ENCODE results near the gene ZNF385C. TPM values are rescaled to one million over a fixed set of nuclear protein-coding genes. Genes with fewer than 3 reads are reported as not detected.

The ZNF385C gene
- polyA plus RNA-seq, 2 of the 4 experiments (the other 2 are of a cell fraction), result 0.13 to 0.61 TPM

GRCh38 chr17:42026857-42027589 lies 71.2 kb downstream of the ZNF385C start:
- Histone ChIP-seq H3K27ac (no peak overlapping the region), H3K9me3 (no peaks in the 10 kb centered on the region), H3K4me3 (no peak overlapping the region), H3K4me1 (peaks cover 22% of the 10 kb centered on the region), H3K4me2 (no peak overlapping the region)
- TF ChIP-seq RNF2 (IDR thresholded peaks at IDR 0.05; ENCODE audit: borderline replicate concordance, low read depth) (no peak), MYC (IDR thresholded peaks at IDR 0.05; ENCODE audit: borderline replicate concordance, low read length) (no peak), ELK1 (IDR thresholded peaks at IDR 0.05; ENCODE audit: low read depth, low read length) (no peak), JUNB (IDR thresholded peaks at IDR 0.05) (no peak), KDM1A (IDR thresholded peaks at IDR 0.05; ENCODE audit: low read depth) (no peak), BCL3 (IDR thresholded peaks at IDR 0.05) (no peak), MAZ (IDR thresholded peaks at IDR 0.05; ENCODE audit: borderline replicate concordance, low read depth, low read length) (no peak), EP300 (IDR thresholded peaks at IDR 0.05) (no peak), CHD4 (IDR thresholded peaks at IDR 0.05; ENCODE audit: borderline replicate concordance) (no peak)
- TF ChIP-seq, protein P1, sequence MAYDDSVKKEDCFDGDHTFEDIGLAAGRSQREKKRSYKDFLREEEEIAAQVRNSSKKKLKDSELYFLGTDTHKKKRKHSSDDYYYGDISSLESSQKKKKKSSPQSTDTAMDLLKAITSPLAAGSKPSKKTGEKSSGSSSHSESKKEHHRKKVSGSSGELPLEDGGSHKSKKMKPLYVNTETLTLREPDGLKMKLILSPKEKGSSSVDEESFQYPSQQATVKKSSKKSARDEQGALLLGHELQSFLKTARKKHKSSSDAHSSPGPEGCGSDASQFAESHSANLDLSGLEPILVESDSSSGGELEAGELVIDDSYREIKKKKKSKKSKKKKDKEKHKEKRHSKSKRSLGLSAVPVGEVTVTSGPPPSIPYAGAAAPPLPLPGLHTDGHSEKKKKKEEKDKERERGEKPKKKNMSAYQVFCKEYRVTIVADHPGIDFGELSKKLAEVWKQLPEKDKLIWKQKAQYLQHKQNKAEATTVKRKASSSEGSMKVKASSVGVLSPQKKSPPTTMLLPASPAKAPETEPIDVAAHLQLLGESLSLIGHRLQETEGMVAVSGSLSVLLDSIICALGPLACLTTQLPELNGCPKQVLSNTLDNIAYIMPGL (CRISPR knock-in tag; IDR thresholded peaks at IDR 0.05; ENCODE audit: borderline replicate concordance), result no peak
- TF ChIP-seq, protein P2, sequence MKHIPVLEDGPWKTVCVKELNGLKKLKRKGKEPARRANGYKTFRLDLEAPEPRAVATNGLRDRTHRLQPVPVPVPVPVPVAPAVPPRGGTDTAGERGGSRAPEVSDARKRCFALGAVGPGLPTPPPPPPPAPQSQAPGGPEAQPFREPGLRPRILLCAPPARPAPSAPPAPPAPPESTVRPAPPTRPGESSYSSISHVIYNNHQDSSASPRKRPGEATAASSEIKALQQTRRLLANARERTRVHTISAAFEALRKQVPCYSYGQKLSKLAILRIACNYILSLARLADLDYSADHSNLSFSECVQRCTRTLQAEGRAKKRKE (CRISPR knock-in tag; IDR thresholded peaks at IDR 0.05; ENCODE audit: low read depth), result no peak
- TF ChIP-seq, protein P3, sequence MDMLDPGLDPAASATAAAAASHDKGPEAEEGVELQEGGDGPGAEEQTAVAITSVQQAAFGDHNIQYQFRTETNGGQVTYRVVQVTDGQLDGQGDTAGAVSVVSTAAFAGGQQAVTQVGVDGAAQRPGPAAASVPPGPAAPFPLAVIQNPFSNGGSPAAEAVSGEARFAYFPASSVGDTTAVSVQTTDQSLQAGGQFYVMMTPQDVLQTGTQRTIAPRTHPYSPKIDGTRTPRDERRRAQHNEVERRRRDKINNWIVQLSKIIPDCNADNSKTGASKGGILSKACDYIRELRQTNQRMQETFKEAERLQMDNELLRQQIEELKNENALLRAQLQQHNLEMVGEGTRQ (IDR thresholded peaks at IDR 0.05), result no peak
- TF ChIP-seq, protein P4, sequence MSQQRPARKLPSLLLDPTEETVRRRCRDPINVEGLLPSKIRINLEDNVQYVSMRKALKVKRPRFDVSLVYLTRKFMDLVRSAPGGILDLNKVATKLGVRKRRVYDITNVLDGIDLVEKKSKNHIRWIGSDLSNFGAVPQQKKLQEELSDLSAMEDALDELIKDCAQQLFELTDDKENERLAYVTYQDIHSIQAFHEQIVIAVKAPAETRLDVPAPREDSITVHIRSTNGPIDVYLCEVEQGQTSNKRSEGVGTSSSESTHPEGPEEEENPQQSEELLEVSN (IDR thresholded peaks at IDR 0.05; ENCODE audit: borderline replicate concordance, low read depth), result no peak
- TF ChIP-seq, protein P5, sequence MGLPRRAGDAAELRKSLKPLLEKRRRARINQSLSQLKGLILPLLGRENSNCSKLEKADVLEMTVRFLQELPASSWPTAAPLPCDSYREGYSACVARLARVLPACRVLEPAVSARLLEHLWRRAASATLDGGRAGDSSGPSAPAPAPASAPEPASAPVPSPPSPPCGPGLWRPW (IDR thresholded peaks at IDR 0.05), result no peak
- DNase-seq (ENCODE audit: low read depth in 1 of 2, low spot score in 1 of 2), result no peak
- 85% methylated on average over 16 of the region's 17 CpGs for WGBS (ENCODE audit: missing lambda C conversion rate)
- ATAC-seq, result no peak
- no peak for FAIRE-seq
- POLR2A ChIA-PET, result interaction anchor here (0.6 to 1.1 kb wide), 3 partner anchors 9 to 291 kb away, joined by 3 to 5 read pairs (median 4); no protein-coding TSS in a partner anchor
- CTCF ChIA-PET, result interaction anchor here (0.6 to 19.4 kb wide), 13 partner anchors 10 to 447 kb away, joined by 3 to 658 read pairs (median 14); partner anchors contain the start of genes C17orf113, CNP, DHX58 and DNAJC7

DNA sequence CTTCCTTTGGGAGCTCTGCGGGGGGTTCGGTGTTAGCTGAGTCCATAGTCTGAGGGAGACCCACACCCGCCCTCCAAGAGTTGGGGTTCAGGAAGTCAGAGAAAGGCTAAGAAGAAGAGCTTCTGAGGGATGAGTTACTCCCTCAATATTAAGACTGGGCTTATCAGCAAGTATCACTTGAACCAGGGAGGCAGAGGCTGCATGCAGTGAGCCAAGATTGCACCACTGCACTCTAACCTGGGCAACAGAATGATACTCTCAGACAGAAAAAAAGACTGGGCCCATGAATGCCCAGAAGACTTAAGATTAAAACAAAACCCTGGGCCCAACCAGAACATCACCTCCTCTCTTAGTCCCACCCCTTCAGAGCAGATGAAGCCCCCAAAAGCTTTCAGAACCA lies 72.3 kb downstream of the ZNF385C start:
- Histone ChIP-seq H3K4me3 (no peak overlapping the region), H3K4me1 (peaks cover 29% of the 10 kb centered on the region), H3K9me3 (no peaks in the 10 kb centered on the region), H3K27ac (no peak overlapping the region), H3K4me2 (no peak overlapping the region)
- DNase-seq (ENCODE audit: low read depth in 1 of 2, low spot score in 1 of 2) (no peak), FAIRE-seq (no peak), ATAC-seq (no peak)
- TF ChIP-seq NFE2L2 (conservative IDR thresholded peaks at IDR 0.05; ENCODE audit: low read length) (no peak), FOXS1 (CRISPR knock-in tag; IDR thresholded peaks at IDR 0.05) (no peak), EHMT2 (IDR thresholded peaks at IDR 0.05; ENCODE audit: low read depth) (no peak), EP300 (IDR thresholded peaks at IDR 0.05) (no peak), KDM1A (IDR thresholded peaks at IDR 0.05; ENCODE audit: low read depth) (no peak), CHD4 (IDR thresholded peaks at IDR 0.05; ENCODE audit: borderline replicate concordance) (no peak), CTCF (IDR thresholded peaks at IDR 0.05) (no peak), HOXB5 (CRISPR knock-in tag; IDR thresholded peaks at IDR 0.05) (no peak), TP53 (CRISPR knock-in tag; IDR thresholded peaks at IDR 0.05) (no peak)
- TF ChIP-seq, protein P6, sequence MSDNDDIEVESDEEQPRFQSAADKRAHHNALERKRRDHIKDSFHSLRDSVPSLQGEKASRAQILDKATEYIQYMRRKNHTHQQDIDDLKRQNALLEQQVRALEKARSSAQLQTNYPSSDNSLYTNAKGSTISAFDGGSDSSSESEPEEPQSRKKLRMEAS (IDR thresholded peaks at IDR 0.05), result no peak
- TF ChIP-seq, protein P5 (IDR thresholded peaks at IDR 0.05), result no peak
- WGBS (ENCODE audit: missing lambda C conversion rate), result 93% methylated on average over 3 of the region's 3 CpGs
- CTCF ChIA-PET, result interaction anchor here (0.6 to 19.4 kb wide), 21 partner anchors 9 to 366 kb away, joined by 3 to 658 read pairs (median 7); partner anchors contain the start of genes C17orf113, CNP, DHX58 and DNAJC7
- POLR2A ChIA-PET, result interaction anchor here (1.0 kb wide), 1 partner anchor 24 kb away, joined by 4 read pairs; no protein-coding TSS in a partner anchor
